GM19324 (cell line): Measurements from ENCODE around the gene PLCXD1.
"Not testable (repeated sequence)": the region's sequence is repeated elsewhere in the genome, so short reads cannot be mapped to it uniquely, and the experiment has no call there.

Experiments
- ATAC-seq: cut with Tn5 transposase; IDR thresholded peaks from one replicate; pipeline ENCODE4 v1.9.1; 2021; ENCODE audit warnings: mild to moderate bottlenecking, moderate library complexity; ENCODE audit not compliant: unreplicated experiment, low FRiP score

Gene PLCXD1

GRCh38 chrX:281166-281999 is at the start of gene PLCXD1:
Gene PLCXD1, plus strand, starts transcription at chrX:281381. Its CDS starts 2,807 bp downstream, at chrX:284188.
- no peak for ATAC-seq

- not testable (repeated sequence) for ATAC-seq
Measured at GRCh38 chrX:231637-232277, 49.4 kb upstream of the PLCXD1 start.

- ATAC-seq = not testable (repeated sequence)
Measured at GRCh38 chrX:232278-232655, 48.9 kb upstream of the PLCXD1 start.

- not testable (repeated sequence) for ATAC-seq
Measured at GRCh38 chrX:236201-236600, 45.0 kb upstream of the PLCXD1 start.

GRCh38 chrX:250965-251364 is 30.2 kb upstream of the PLCXD1 start:
- ATAC-seq = no peak

GRCh38 chrX:251396-252243 is 29.6 kb upstream of the PLCXD1 start:
- ATAC-seq = not testable (repeated sequence)

- ATAC-seq = no peak
Measured at GRCh38 chrX:252244-252956, 28.8 kb upstream of the PLCXD1 start.

- no peak for ATAC-seq
Measured at GRCh38 chrX:252957-253291, 28.3 kb upstream of the PLCXD1 start.

GRCh38 chrX:253451-254297 is 27.5 kb upstream of the PLCXD1 start:
- ATAC-seq = no peak

- ATAC-seq = no peak
Measured at GRCh38 chrX:254630-255215, 26.5 kb upstream of the PLCXD1 start.

- no peak for ATAC-seq
Measured at GRCh38 chrX:255923-256331, 25.3 kb upstream of the PLCXD1 start.

GRCh38 chrX:257054-257453 is 24.1 kb upstream of the PLCXD1 start:
- not testable (repeated sequence) for ATAC-seq

GRCh38 chrX:257681-258289 is 23.4 kb upstream of the PLCXD1 start:
- ATAC-seq = no peak

GRCh38 chrX:258291-259040 is 22.7 kb upstream of the PLCXD1 start:
- ATAC-seq = no peak

- ATAC-seq = no peak
Measured at GRCh38 chrX:259692-260355, 21.4 kb upstream of the PLCXD1 start.

- ATAC-seq = no peak
Measured at GRCh38 chrX:261167-261918, 19.8 kb upstream of the PLCXD1 start.

GRCh38 chrX:261919-262352 is 19.2 kb upstream of the PLCXD1 start:
- ATAC-seq = no peak
